ENCODE data around the gene SLAMF9.
A peak's percentile ranks its signal among the peaks of the same experiment; 100 is the strongest.

The SLAMF9 gene

DNA sequence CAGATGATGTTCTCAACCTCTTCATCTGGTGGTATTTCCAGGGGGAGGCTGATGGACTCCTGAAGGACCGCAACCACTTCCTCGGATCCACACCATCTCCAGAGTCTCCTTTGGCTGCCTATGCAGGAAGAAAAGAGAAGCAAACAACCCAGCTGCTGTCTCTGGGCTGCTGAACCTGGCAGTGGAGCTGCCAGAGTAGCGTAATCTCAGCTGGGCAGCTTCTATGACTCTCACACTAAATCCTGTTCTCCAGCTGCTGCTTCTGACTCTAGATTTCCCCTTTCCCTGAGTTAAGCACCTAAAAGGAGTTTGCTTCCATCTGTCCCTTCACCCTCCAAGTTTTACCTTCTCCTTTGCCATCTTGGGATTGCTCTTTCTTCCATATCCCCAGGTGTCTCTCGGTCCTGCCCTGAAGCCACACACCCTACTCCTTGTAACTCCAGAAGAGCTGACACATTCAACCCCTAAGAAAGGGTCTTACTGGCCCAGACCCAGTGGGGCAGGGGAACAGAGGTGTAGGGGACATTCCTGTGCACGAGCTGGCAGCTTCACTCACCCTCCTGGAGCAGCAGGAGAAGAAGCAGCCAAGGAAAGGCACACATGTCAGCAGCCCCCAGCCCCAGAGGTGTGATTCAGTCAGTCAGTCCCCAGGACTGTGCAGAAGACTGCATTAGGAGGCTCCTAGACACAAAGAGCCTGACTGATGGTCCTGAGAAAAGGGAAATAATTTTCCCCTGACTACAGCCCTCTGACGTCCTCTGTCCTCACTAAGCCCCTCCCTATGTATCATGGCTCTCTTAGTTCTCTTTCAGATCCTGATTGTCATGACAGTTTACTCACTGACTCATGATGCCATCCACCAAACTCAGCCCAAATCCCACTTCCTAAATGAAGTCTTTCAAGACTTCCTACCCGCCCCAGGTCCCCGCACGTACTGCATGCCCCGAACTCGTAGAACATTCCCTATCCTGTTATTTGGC lies at the start of gene SLAMF9:
Gene SLAMF9, minus strand, starts transcription at position 702 of the 980 bp plus-strand sequence. Its CDS starts 100 bp downstream, at position 602.
- TF ChIP-seq, protein P1, sequence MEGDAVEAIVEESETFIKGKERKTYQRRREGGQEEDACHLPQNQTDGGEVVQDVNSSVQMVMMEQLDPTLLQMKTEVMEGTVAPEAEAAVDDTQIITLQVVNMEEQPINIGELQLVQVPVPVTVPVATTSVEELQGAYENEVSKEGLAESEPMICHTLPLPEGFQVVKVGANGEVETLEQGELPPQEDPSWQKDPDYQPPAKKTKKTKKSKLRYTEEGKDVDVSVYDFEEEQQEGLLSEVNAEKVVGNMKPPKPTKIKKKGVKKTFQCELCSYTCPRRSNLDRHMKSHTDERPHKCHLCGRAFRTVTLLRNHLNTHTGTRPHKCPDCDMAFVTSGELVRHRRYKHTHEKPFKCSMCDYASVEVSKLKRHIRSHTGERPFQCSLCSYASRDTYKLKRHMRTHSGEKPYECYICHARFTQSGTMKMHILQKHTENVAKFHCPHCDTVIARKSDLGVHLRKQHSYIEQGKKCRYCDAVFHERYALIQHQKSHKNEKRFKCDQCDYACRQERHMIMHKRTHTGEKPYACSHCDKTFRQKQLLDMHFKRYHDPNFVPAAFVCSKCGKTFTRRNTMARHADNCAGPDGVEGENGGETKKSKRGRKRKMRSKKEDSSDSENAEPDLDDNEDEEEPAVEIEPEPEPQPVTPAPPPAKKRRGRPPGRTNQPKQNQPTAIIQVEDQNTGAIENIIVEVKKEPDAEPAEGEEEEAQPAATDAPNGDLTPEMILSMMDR (conservative IDR thresholded peaks at IDR 0.05; ENCODE audit: control insufficient read depth, insufficient read depth, low read depth, low read length) = no peak
- peak; percentile 72 for DNase-seq (ENCODE audit: low read depth)
- no peak within 1 kb of the TSS for H3K4me3 ChIP-seq (ENCODE audit: control insufficient read depth, low read depth, low read length)

DNA sequence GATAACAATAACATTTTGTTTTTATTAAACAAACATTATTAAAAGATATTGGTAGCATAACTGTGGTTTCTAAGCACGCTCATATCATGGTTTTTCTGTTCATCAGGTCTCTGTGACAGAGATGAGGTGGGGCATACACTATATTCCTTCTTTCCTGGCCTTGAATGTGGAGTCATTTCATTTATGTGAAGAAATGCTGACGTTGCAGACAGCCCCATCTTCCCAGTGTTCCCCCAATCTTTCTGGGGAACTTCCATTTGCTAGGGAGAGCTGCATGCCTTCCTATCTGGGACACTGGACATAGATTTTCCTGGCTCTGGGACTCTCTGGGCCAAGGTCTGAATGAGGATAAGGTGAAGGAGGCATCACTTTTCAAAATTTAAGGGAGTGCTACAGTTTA lies 47.4 kb upstream of the SLAMF9 start:
- DNase-seq (ENCODE audit: low read depth) = no peak
- TF ChIP-seq, protein P1 (conservative IDR thresholded peaks at IDR 0.05; ENCODE audit: control insufficient read depth, insufficient read depth, low read depth, low read length) = no peak
- no peak overlapping the region for H3K4me3 ChIP-seq (ENCODE audit: control insufficient read depth, low read depth, low read length)

DNA sequence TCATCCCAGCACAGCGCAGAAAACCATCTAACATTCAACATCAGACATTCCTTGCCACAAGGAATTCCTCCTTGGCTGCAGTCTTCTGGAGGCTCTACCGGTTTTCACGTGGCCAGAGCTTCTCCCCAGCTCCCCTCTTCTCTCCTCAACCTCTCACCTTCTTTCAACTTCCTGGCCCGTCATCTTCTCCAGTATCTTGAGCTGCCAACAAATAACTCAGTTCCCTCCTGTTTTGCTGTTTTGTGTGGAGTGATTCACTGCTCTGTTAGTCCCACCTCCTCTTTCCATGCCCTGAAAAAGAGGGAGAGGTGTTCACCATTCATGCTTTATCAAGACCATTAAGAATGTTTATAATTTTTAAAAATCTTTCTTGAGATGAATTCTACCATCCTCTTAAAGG lies 45.2 kb upstream of the SLAMF9 start:
- DNase-seq (ENCODE audit: low read depth) = peak; percentile 67
- H3K4me3 ChIP-seq (ENCODE audit: control insufficient read depth, low read depth, low read length) = no peak overlapping the region
- TF ChIP-seq, protein P1 (conservative IDR thresholded peaks at IDR 0.05; ENCODE audit: control insufficient read depth, insufficient read depth, low read depth, low read length) = no peak

DNA sequence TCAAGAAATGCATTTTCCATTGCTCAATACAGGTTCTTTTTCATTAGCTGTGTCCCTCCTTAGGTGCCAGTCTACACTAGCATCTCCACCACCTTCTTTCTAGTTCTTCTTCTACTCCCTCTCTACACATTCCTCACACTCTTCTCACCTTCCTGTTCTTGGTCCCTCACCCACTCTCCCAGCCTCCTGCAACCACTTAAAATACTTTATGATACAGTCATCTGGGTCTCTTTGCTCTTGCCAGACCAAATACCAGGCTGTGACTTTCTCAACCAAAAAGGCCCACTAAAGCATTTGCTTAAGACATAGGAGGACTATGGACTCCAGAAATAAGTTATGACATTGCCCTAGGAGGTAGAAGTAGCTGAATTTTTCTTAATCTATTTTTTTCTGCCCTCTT lies 42.6 kb upstream of the SLAMF9 start:
- TF ChIP-seq, protein P1 (conservative IDR thresholded peaks at IDR 0.05; ENCODE audit: control insufficient read depth, insufficient read depth, low read depth, low read length) = no peak
- peak; percentile 89 for DNase-seq (ENCODE audit: low read depth)
- no peak overlapping the region for H3K4me3 ChIP-seq (ENCODE audit: control insufficient read depth, low read depth, low read length)

DNA sequence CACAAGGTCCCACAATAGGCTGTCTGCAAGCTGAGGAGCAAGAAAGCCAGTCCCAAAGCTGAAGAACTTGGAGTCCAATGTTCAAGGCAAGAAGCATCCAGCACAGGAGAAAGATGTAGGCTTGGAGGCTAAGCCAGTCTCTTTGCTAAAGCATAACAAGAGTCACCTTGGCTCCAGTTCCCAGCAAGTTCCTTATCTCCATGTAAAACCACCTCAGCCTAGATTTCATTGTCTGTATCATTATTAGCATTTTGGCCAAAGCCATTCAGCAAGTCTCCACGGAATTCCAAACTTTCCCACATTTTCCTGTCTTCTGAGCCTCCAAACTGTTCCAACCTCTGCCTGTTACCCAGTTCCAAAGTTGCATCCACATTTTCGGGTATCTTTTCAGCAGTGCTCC lies 40.9 kb upstream of the SLAMF9 start:
- TF ChIP-seq, protein P1 (conservative IDR thresholded peaks at IDR 0.05; ENCODE audit: control insufficient read depth, insufficient read depth, low read depth, low read length) = no peak
- no peak for DNase-seq (ENCODE audit: low read depth)
- no peak overlapping the region for H3K4me3 ChIP-seq (ENCODE audit: control insufficient read depth, low read depth, low read length)

DNA sequence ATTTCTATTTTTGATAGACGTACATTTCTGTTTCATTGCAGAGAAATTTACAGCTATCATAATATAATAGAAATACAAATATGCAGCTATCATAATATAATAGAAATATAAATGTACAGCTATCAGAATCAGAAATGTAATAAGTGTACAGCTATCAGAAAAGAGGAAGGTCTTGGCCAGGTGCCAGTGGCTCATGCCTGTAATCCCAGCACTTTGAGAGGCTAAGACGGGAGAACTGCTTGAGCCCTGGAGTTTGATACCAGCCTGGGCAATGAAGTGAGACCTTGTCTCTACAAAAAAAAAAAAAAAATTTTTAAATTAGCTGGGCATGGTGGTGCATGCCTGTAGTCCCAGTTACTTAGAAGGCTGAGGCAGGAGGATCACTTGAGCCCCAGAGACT lies 39.9 kb upstream of the SLAMF9 start:
- H3K4me3 ChIP-seq (ENCODE audit: control insufficient read depth, low read depth, low read length) = no peak overlapping the region
- no peak for DNase-seq (ENCODE audit: low read depth)
- TF ChIP-seq, protein P1 (conservative IDR thresholded peaks at IDR 0.05; ENCODE audit: control insufficient read depth, insufficient read depth, low read depth, low read length) = no peak

All from fibroblast of mammary gland (primary cell).